ENCODE data around the gene DMRTA2. TPM values are rescaled to one million over a fixed set of nuclear protein-coding genes. Genes with fewer than 3 reads are reported as not detected.
A peak's percentile ranks its signal among the peaks of the same experiment; 100 is the strongest.

The DMRTA2 gene
- total RNA-seq, 1 donor, result under 0.01 TPM

GRCh38 chr1:50418600-50419109 lies 4.6 kb downstream of the DMRTA2 start:
- Histone ChIP-seq H3K27ac (ENCODE audit: low read depth, low read length) (no peak overlapping the region), H3K4me1 (ENCODE audit: insufficient read depth, low read length) (no peaks in the 10 kb centered on the region), H3K4me3 (ENCODE audit: insufficient read depth, low read length) (peak overlapping the region; percentile 22), H3K36me3 (ENCODE audit: insufficient read depth, low read length) (no peaks in the 10 kb centered on the region), H4K20me1 (ENCODE audit: insufficient read depth, low read length) (no peaks in the 10 kb centered on the region), H2AFZ (ENCODE audit: low read length) (no peak overlapping the region), H3K79me2 (ENCODE audit: insufficient read depth, low read length) (no peaks in the 10 kb centered on the region), H3K9me3 (ENCODE audit: low read depth, low read length) (no peaks in the 10 kb centered on the region), H3K27me3 (ENCODE audit: insufficient read depth, low read length) (peaks cover 98% of the 10 kb centered on the region), H3K4me2 (ENCODE audit: insufficient read depth, low read length) (peak overlapping the region; percentile 51)
- peak; percentile 89 for DNase-seq (ENCODE audit: insufficient read length, low spot score, missing footprints)
- TF ChIP-seq CTCF (IDR thresholded peaks at IDR 0.05; ENCODE audit: extremely low read depth, low read depth, low read length), result no peak

- Histone ChIP-seq H3K4me2 (ENCODE audit: insufficient read depth, low read length) (no peak overlapping the region), H3K27me3 (ENCODE audit: insufficient read depth, low read length) (peaks cover 96% of the 10 kb centered on the region), H3K9me3 (ENCODE audit: low read depth, low read length) (no peaks in the 10 kb centered on the region), H3K4me3 (ENCODE audit: insufficient read depth, low read length) (no peak overlapping the region), H4K20me1 (ENCODE audit: insufficient read depth, low read length) (no peaks in the 10 kb centered on the region), H3K4me1 (ENCODE audit: insufficient read depth, low read length) (no peaks in the 10 kb centered on the region), H3K79me2 (ENCODE audit: insufficient read depth, low read length) (no peaks in the 10 kb centered on the region), H3K27ac (ENCODE audit: low read depth, low read length) (no peak overlapping the region), H3K36me3 (ENCODE audit: insufficient read depth, low read length) (no peaks in the 10 kb centered on the region), H2AFZ (ENCODE audit: low read length) (no peak overlapping the region)
- peak; percentile 74 for DNase-seq (ENCODE audit: insufficient read length, low spot score, missing footprints)
- TF ChIP-seq CTCF (IDR thresholded peaks at IDR 0.05; ENCODE audit: extremely low read depth, low read depth, low read length), result no peak
Observed at GRCh38 chr1:50417946-50418599, 5.2 kb downstream of the DMRTA2 start.

- Histone ChIP-seq H3K27ac (ENCODE audit: low read depth, low read length) (no peak overlapping the region), H3K4me3 (ENCODE audit: insufficient read depth, low read length) (no peak overlapping the region), H4K20me1 (ENCODE audit: insufficient read depth, low read length) (no peaks in the 10 kb centered on the region), H3K27me3 (ENCODE audit: insufficient read depth, low read length) (peaks cover 95% of the 10 kb centered on the region), H3K4me2 (ENCODE audit: insufficient read depth, low read length) (no peak overlapping the region), H3K9me3 (ENCODE audit: low read depth, low read length) (no peaks in the 10 kb centered on the region), H2AFZ (ENCODE audit: low read length) (no peak overlapping the region), H3K36me3 (ENCODE audit: insufficient read depth, low read length) (no peaks in the 10 kb centered on the region), H3K79me2 (ENCODE audit: insufficient read depth, low read length) (no peaks in the 10 kb centered on the region), H3K4me1 (ENCODE audit: insufficient read depth, low read length) (no peaks in the 10 kb centered on the region)
- TF ChIP-seq CTCF (IDR thresholded peaks at IDR 0.05; ENCODE audit: extremely low read depth, low read depth, low read length), result no peak
- peak; percentile 59 for DNase-seq (ENCODE audit: insufficient read length, low spot score, missing footprints)
Observed at GRCh38 chr1:50417507-50417906, 5.7 kb downstream of the DMRTA2 start.

GRCh38 chr1:50416553-50417453 lies 6.4 kb downstream of the DMRTA2 start:
- no peaks in the 10 kb centered on the region for H3K36me3 ChIP-seq (ENCODE audit: insufficient read depth, low read length)
- DNase-seq (ENCODE audit: insufficient read length, low spot score, missing footprints), result peak; percentile 87
- H3K9me3 ChIP-seq (ENCODE audit: low read depth, low read length), result no peaks in the 10 kb centered on the region
- H3K4me1 ChIP-seq (ENCODE audit: insufficient read depth, low read length), result no peaks in the 10 kb centered on the region
- no peaks in the 10 kb centered on the region for H3K79me2 ChIP-seq (ENCODE audit: insufficient read depth, low read length)
- no peak for TF ChIP-seq CTCF (IDR thresholded peaks at IDR 0.05; ENCODE audit: extremely low read depth, low read depth, low read length)
- peaks cover 91% of the 10 kb centered on the region for H3K27me3 ChIP-seq (ENCODE audit: insufficient read depth, low read length)
- H2AFZ ChIP-seq (ENCODE audit: low read length), result no peak overlapping the region
- peak overlapping the region; percentile 13 for H3K4me3 ChIP-seq (ENCODE audit: insufficient read depth, low read length)
- no peak overlapping the region for H3K27ac ChIP-seq (ENCODE audit: low read depth, low read length)
- H3K4me2 ChIP-seq (ENCODE audit: insufficient read depth, low read length), result peak overlapping the region; percentile 9
- no peaks in the 10 kb centered on the region for H4K20me1 ChIP-seq (ENCODE audit: insufficient read depth, low read length)

Measured in osteoblast (primary cell).